H1 (cell line): ENCODE measurements around the gene CEP78. TPM values are rescaled to one million over a fixed set of nuclear protein-coding genes. Genes with fewer than 3 reads are reported as not detected.
A peak's percentile ranks its signal among the peaks of the same experiment; 100 is the strongest.

Source experiments
- CTCF ChIA-PET: fragments of 300-600 bp; sonication (Branson Sonifier 250); formaldehyde crosslinking; loops from one replicate; lab custom pipeline; 2021; ENCODE audit not compliant: partially characterized antibody; lab: Charles Lee
- POLR2A ChIA-PET: fragments of 300-600 bp; sonication (Branson Sonifier 250); formaldehyde crosslinking; loops from one replicate; lab custom pipeline; 2021; ENCODE audit warnings: inconsistent platforms; ENCODE audit not compliant: partially characterized antibody; lab: Charles Lee
- DNase-seq, 2 experiments: peaks; one replicate each; pipeline versions ENCODE4 v3.0.0 to v3.0.0-alpha.2; 2010 to 2022; ENCODE audit warnings: low spot score in 2 of 2, low read depth in 1 of 2, mixed read lengths in 1 of 2
- FAIRE-seq: peaks from 2 replicates; lab custom pipeline; 2011; peaks lifted over from hg19 to GRCh38; lab: Jason Lieb, UNC
- H2AFZ ChIP-seq: 2 replicates; pipeline ENCODE4 v1.8.1; 2012; ENCODE audit warnings: low read length, inconsistent platforms
- H2AK5ac ChIP-seq: 2 replicates; pipeline ENCODE4 v1.6.1; 2013; ENCODE audit warnings: low read depth, low read length
- H2BK120ac ChIP-seq: replicated peaks from 2 replicates; pipeline ENCODE3; 2013; ENCODE audit warnings: low read depth, low read length, inconsistent platforms
- H2BK12ac ChIP-seq: 2 replicates; pipeline ENCODE4 v1.6.1; 2013; ENCODE audit warnings: low read depth, low read length
- H2BK15ac ChIP-seq: 2 replicates; pipeline ENCODE4 v1.6.1; 2013; ENCODE audit warnings: low read length
- H2BK20ac ChIP-seq: 2 replicates; pipeline ENCODE4 v1.6.1; 2013; ENCODE audit warnings: low read length
- H2BK5ac ChIP-seq: 2 replicates; pipeline ENCODE4 v1.6.1; 2013; ENCODE audit warnings: low read depth, low read length
- H3K14ac ChIP-seq: 2 replicates; pipeline ENCODE4 v1.6.1; 2013; ENCODE audit warnings: inconsistent platforms; ENCODE audit not compliant: insufficient read length
- H3K18ac ChIP-seq: 2 replicates; pipeline ENCODE4 v1.6.1; 2013; ENCODE audit warnings: low read length; ENCODE audit errors: extremely low read depth
- H3K23ac ChIP-seq: 2 replicates; pipeline ENCODE4 v1.6.1; 2013; ENCODE audit warnings: inconsistent platforms; ENCODE audit not compliant: insufficient read length
- H3K23me2 ChIP-seq: 2 replicates; pipeline ENCODE4 v1.6.1; 2013; ENCODE audit warnings: low read depth, low read length
- H3K27ac ChIP-seq: 2 replicates; pipeline ENCODE4 v1.6.1; 2011; ENCODE audit warnings: low read depth, low read length, inconsistent platforms
- H3K27me3 ChIP-seq, 4 experiments: replicated peaks in 1 of 4; 1 replicate in 1 of 4; 2 replicates in 3 of 4; pipeline versions ENCODE4 v1.6.1 to v1.8.1; 2011 to 2013; ENCODE audit warnings: low read length in 3 of 4, mild to moderate bottlenecking in 3 of 4, inconsistent platforms in 2 of 4, mixed read lengths in 2 of 4, moderate library complexity in 1 of 4; ENCODE audit not compliant: control insufficient read depth in 3 of 4, insufficient read depth in 3 of 4; ENCODE audit errors: extremely low read depth in 1 of 4
- H3K36me3 ChIP-seq, 4 experiments: 2 replicates each; pipeline versions ENCODE4 v1.6.1 to v1.8.1; 2011 to 2013; ENCODE audit warnings: mild to moderate bottlenecking in 4 of 4, low read length in 3 of 4, moderate library complexity in 2 of 4, control low read depth in 1 of 4, inconsistent platforms in 1 of 4; ENCODE audit not compliant: insufficient read depth in 4 of 4, control insufficient read depth in 2 of 4
- H3K4ac ChIP-seq: replicated peaks from 2 replicates; pipeline ENCODE3; 2013; ENCODE audit warnings: low read length, low read depth, mixed read lengths, inconsistent platforms; ENCODE audit not compliant: insufficient read length
- H3K4me1 ChIP-seq, 4 experiments: replicated peaks in 1 of 4; 1 replicate in 1 of 4; 2 replicates in 3 of 4; pipeline versions ENCODE4 v1.6.1 to v1.8.1; 2011 to 2013; ENCODE audit warnings: low read length in 3 of 4, inconsistent platforms in 2 of 4, mixed read lengths in 1 of 4; ENCODE audit not compliant: insufficient read depth in 4 of 4, control insufficient read depth in 3 of 4
- H3K4me2 ChIP-seq, 2 experiments: 2 replicates each; pipeline versions ENCODE4 v1.6.1 to v1.8.1; 2011 to 2013; ENCODE audit warnings: low read depth in 2 of 2, low read length in 2 of 2, control low read depth in 1 of 2, inconsistent platforms in 1 of 2, mild to moderate bottlenecking in 1 of 2; ENCODE audit not compliant: insufficient read depth in 1 of 2
- H3K4me3 ChIP-seq, 4 experiments: fragments of 200-600, 300-600 bp in 1 of 4; sonication (generic), shearing (Covaris generic), sonication (Bioruptor Twin) in 1 of 4; 2 replicates each; pipeline versions ENCODE4 v1.5.1 to v1.8.1; 2011 to 2016; ENCODE audit warnings: low read length in 4 of 4, low read depth in 3 of 4, control low read depth in 2 of 4, inconsistent platforms in 2 of 4, mild to moderate bottlenecking in 2 of 4, mixed read lengths in 1 of 4, moderate library complexity in 1 of 4; ENCODE audit not compliant: insufficient read depth in 2 of 4; ENCODE audit errors: extremely low read depth in 1 of 4
- H3K56ac ChIP-seq: replicated peaks from 2 replicates; pipeline ENCODE3; 2013; ENCODE audit warnings: low read depth, mild to moderate bottlenecking, mixed read lengths, low read length, inconsistent platforms; ENCODE audit not compliant: insufficient read length
- H3K79me1 ChIP-seq: 2 replicates; pipeline ENCODE4 v1.6.1; 2013; ENCODE audit warnings: low read depth, low read length, control low read depth
- H3K79me2 ChIP-seq, 2 experiments: 2 replicates each; pipeline versions ENCODE4 v1.6.1 to v1.8.1; 2012 to 2013; ENCODE audit warnings: low read length in 2 of 2, mild to moderate bottlenecking in 2 of 2, inconsistent platforms in 1 of 2; ENCODE audit not compliant: insufficient read depth in 2 of 2, control insufficient read depth in 1 of 2
- H3K9ac ChIP-seq, 4 experiments: replicated peaks in 1 of 4; 1 replicate in 1 of 4; 2 replicates in 3 of 4; pipeline versions ENCODE4 v1.6.1 to v1.8.1; 2011 to 2013; ENCODE audit warnings: low read depth in 3 of 4, low read length in 3 of 4, control low read depth in 2 of 4, mild to moderate bottlenecking in 2 of 4, moderate library complexity in 2 of 4, inconsistent platforms in 1 of 4; ENCODE audit errors: extremely low read depth in 1 of 4
- H3K9me3 ChIP-seq, 2 experiments: 2 replicates each; pipeline versions ENCODE4 v1.6.1 to v1.8.1; 2012 to 2013; ENCODE audit warnings: mild to moderate bottlenecking in 2 of 2, moderate library complexity in 2 of 2, control low read depth in 1 of 2, inconsistent platforms in 1 of 2, low read depth in 1 of 2, low read length in 1 of 2, mixed read lengths in 1 of 2; ENCODE audit not compliant: insufficient read depth in 2 of 2
- H4K20me1 ChIP-seq, 2 experiments: replicated peaks in 1 of 2; 2 replicates each; pipeline versions ENCODE3 to v1.8.1; 2011 to 2013; ENCODE audit warnings: inconsistent platforms in 2 of 2, low read length in 2 of 2, mild to moderate bottlenecking in 1 of 2; ENCODE audit not compliant: insufficient read depth in 2 of 2, control insufficient read depth in 1 of 2
- H4K5ac ChIP-seq: 2 replicates; pipeline ENCODE4 v1.6.1; 2013; ENCODE audit warnings: low read length, low read depth, mixed read lengths, inconsistent platforms; ENCODE audit not compliant: insufficient read length
- H4K8ac ChIP-seq: 2 replicates; pipeline ENCODE4 v1.8.0; 2013; ENCODE audit warnings: mild to moderate bottlenecking, moderate library complexity, low read length, inconsistent platforms; ENCODE audit not compliant: insufficient read depth; ENCODE audit errors: extremely low read depth
- H4K91ac ChIP-seq: replicated peaks from 2 replicates; pipeline ENCODE3; 2013; ENCODE audit warnings: low read length, mixed read lengths, inconsistent platforms; ENCODE audit not compliant: insufficient read length
- RAD21 ChIP-seq, 2 experiments: IDR thresholded peaks in 1 of 2; conservative IDR thresholded peaks in 1 of 2; 2 replicates each; pipeline ENCODE4 v1.6.1; 2011; ENCODE audit warnings: low read depth in 2 of 2, low read length in 2 of 2, improper control_type of control experiment in 1 of 2, inconsistent platforms in 1 of 2, mild to moderate bottlenecking in 1 of 2, moderate library complexity in 1 of 2
- TEAD4 ChIP-seq: IDR thresholded peaks from 2 replicates; pipeline ENCODE4 v1.6.1; 2012; ENCODE audit warnings: low read depth, low read length, inconsistent platforms, mixed read lengths
- WGBS, 2 experiments: shearing (Covaris generic) in 1 of 2; methylation state at CpG; one replicate each; pipeline versions ENCODE4 v1.1.6 to v1.1.7; 2013 to 2015; ENCODE audit warnings: low lambda C conversion rate in 2 of 2, mixed read lengths in 2 of 2, inconsistent platforms in 1 of 2, low coverage in 1 of 2, missing lambda C conversion rate in 1 of 2; ENCODE audit not compliant: insufficient replicate concordance in 2 of 2, insufficient coverage in 1 of 2, insufficient read length in 1 of 2; ENCODE audit errors: extremely low coverage in 1 of 2, missing lambda C conversion rate in 1 of 2; 5-methylcytosine and 5-hydroxymethylcytosine counted together
- polyA plus RNA-seq, 7 experiments: library from polyadenylated mRNA; depleted of rRNA in 3 of 7; stranded (reverse) in 5 of 7; unstranded in 2 of 7; fragments of >200 nt in 5 of 7; fragments of 200-250 nt in 2 of 7; gene quantifications; 1 replicate in 5 of 7; 2 replicates in 1 of 7; 4 replicates in 1 of 7; pipeline versions ENCODE4 v1.2.1 to v1.2.3, GENCODE V29; 2011 to 2013; ENCODE audit warnings: missing spikeins in 2 of 7, mixed read lengths in 2 of 7
- total RNA-seq: library from RNA; stranded (reverse); fragmentation: NEBNext Ultra II Directional; extraction: Animal tissue kit (Norgen Biotek cat#: 25700); gene quantifications from 2 replicates; pipeline ENCODE4 v1.2.1, GENCODE V29; 2021

Gene CEP78
- total and polyA plus RNA-seq, 2 of the 8 experiments (the other 6 are each of a cell fraction or from before 2014, with no cell fraction given), result 10.3 to 40.9 TPM

DNA sequence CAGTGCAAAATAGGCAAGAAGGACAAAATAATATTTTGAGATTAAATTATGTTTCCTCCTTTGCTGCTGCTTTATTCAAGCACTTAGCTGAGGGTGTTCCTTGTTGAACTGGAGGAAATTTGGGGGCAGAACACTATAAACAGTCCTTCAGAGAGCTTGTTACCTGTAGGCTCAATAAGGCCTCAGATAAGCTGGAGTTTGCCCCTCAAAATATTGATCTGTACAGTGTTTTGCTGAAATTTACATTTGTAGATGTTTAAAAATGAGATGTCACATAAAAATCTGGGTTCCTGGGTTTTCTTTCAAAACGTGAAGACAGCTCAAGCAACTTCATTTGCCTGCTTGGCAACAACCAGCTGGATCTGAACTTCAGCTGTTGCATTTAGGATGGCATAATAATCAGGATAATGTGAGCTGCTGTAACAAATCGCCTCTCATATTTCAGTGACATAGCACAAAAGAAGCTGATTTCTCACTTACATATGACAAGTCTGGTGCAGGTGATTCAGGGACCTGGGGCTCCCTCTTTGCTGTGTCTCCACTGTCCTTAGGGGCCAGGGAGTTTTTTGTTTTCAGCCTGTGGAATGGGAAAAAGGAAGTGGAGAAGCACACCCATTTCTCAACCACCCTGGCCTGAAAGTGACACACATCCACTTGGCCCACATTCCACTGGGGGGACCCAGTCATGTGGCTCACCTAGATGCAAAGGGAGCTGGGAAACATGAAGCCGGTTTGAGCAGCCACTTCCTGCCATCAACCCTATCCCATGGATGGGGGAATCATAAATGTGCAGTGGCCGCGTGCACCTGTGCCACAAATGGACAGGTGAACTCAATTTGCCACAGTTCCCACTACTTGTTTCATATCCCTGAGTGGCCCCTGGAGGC lies 58.7 kb downstream of the CEP78 start:
- no peak overlapping the region for H2BK120ac ChIP-seq
- H2BK20ac ChIP-seq, result no peak overlapping the region
- H3K23ac ChIP-seq, result no peak overlapping the region
- no peak overlapping the region for H3K56ac ChIP-seq
- no peak for FAIRE-seq
- no peak overlapping the region for H2AK5ac ChIP-seq
- H2BK15ac ChIP-seq, result no peak overlapping the region
- peaks cover 0 to 8% (median 0%) of the 10 kb centered on the region in 4 experiments; a peak in 2 of 8 replicates for H3K36me3 ChIP-seq
- H3K27ac ChIP-seq, result no peak overlapping the region
- POLR2A ChIA-PET, result interaction anchor here (0.9 to 27.8 kb wide), 8 partner anchors 15 to 98 kb away, joined by 3 to 936 read pairs (median 44); partner anchors contain the start of gene CEP78
- H2BK5ac ChIP-seq, result 0 out of 2 replicates have a peak overlapping the region, but pooled peaks have one; percentile 62
- H3K4ac ChIP-seq, result no peak overlapping the region
- no peak overlapping the region for H4K5ac ChIP-seq
- H2AFZ ChIP-seq, result no peak overlapping the region
- TF ChIP-seq TEAD4 (0 out of 2 replicates have a peak, but pooled peaks have one; percentile 16), RAD21 (IDR thresholded peaks at IDR 0.05 in 1 of 2, conservative IDR thresholded peaks at IDR 0.05 in 1 of 2; ENCODE audit: low read depth in 2 of 2, low read length in 2 of 2) (no peak)
- TF ChIP-seq, all 59 proteins: peak for 1
- H3K27me3 ChIP-seq, result no peaks in the 10 kb centered on the region
- CTCF ChIA-PET, result interaction anchor here (1.0 to 3.2 kb wide), 3 partner anchors 10 to 76 kb away, joined by 3 to 21 read pairs (median 3); no protein-coding TSS in a partner anchor
- no peak overlapping the region for H3K4me3 ChIP-seq
- H3K4me1 ChIP-seq, result peaks cover 8 to 16% (median 12%) of the 10 kb centered on the region in 4 experiments; a peak in 6 of 7 replicates
- H3K23me2 ChIP-seq, result peaks cover 7% of the 10 kb centered on the region; the same call in 1 of the 2 replicates
- no peak overlapping the region for H4K91ac ChIP-seq
- no peak overlapping the region for H3K18ac ChIP-seq
- peaks cover 2% of the 10 kb centered on the region; the same call in 1 of the 2 replicates for H3K79me1 ChIP-seq
- H4K20me1 ChIP-seq, result peaks cover 4 to 7% of the 10 kb centered on the region in 2 experiments
- WGBS, 2 experiments, result 95% methylated on average over 5 of the region's 5 CpGs; no CpG with 5 or more reads in 1 of the 2 experiments
- H3K4me2 ChIP-seq, result peak overlapping the region in 1 of 2 experiments; percentile 87; a peak in 1 of 4 replicates
- H3K14ac ChIP-seq, result no peak overlapping the region
- no peak overlapping the region for H3K9ac ChIP-seq
- H3K9me3 ChIP-seq, result no peaks in the 10 kb centered on the region
- no peak overlapping the region; the same call in 1 of the 2 replicates for H4K8ac ChIP-seq
- no peak for DNase-seq
- H2BK12ac ChIP-seq, result peak overlapping the region; percentile 77
- H3K79me2 ChIP-seq, result peaks cover 15 to 26% of the 10 kb centered on the region in 2 experiments
